Upper lobe of left lung (tissue), 4 donors: ENCODE measurements around the gene TM4SF1.

Experiments
- EP300 ChIP-seq, 4 donors: sonication (generic); formaldehyde crosslinking; IDR thresholded peaks; one replicate each; pipeline ENCODE4 v1.5.1; 2017; ENCODE audit warnings: antibody characterized with exemption in 4 of 4, control low read depth in 2 of 4
- POLR2A ChIP-seq, 4 donors: fragments of 450-650 bp; IDR thresholded peaks; one replicate each; pipeline ENCODE4 v1.5.1; 2016 to 2017; ENCODE audit warnings: antibody characterized with exemption in 4 of 4, mild to moderate bottlenecking in 2 of 4
- POLR2AphosphoS5 ChIP-seq, 2 donors: sonication (generic); formaldehyde crosslinking; IDR thresholded peaks; one replicate each; pipeline ENCODE4 v1.5.1; 2017; ENCODE audit warnings: antibody characterized with exemption in 2 of 2
- TF ChIP-seq, protein P1 (sequence below), 6 experiments: fragments of 450-650 bp in 4 of 6; fragments of 200-600 bp in 2 of 6; sonication (generic) in 2 of 6; IDR thresholded peaks; one replicate each; pipeline ENCODE4 v1.5.1; 2016 to 2019; ENCODE audit warnings: antibody characterized with exemption in 6 of 6

GRCh38 chr3:149381173-149382100 lies 4.0 kb upstream of the TM4SF1 start:
- TF ChIP-seq, protein P1, sequence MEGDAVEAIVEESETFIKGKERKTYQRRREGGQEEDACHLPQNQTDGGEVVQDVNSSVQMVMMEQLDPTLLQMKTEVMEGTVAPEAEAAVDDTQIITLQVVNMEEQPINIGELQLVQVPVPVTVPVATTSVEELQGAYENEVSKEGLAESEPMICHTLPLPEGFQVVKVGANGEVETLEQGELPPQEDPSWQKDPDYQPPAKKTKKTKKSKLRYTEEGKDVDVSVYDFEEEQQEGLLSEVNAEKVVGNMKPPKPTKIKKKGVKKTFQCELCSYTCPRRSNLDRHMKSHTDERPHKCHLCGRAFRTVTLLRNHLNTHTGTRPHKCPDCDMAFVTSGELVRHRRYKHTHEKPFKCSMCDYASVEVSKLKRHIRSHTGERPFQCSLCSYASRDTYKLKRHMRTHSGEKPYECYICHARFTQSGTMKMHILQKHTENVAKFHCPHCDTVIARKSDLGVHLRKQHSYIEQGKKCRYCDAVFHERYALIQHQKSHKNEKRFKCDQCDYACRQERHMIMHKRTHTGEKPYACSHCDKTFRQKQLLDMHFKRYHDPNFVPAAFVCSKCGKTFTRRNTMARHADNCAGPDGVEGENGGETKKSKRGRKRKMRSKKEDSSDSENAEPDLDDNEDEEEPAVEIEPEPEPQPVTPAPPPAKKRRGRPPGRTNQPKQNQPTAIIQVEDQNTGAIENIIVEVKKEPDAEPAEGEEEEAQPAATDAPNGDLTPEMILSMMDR (IDR thresholded peaks at IDR 0.05): no peak
- TF ChIP-seq POLR2A (IDR thresholded peaks at IDR 0.05): no peak
- TF ChIP-seq POLR2AphosphoS5 (IDR thresholded peaks at IDR 0.05): no peak
- no peak for TF ChIP-seq EP300 (IDR thresholded peaks at IDR 0.05)
